Measurements from ENCODE around the gene SECISBP2L. TPM values are rescaled to one million over a fixed set of nuclear protein-coding genes. Genes with fewer than 3 reads are reported as not detected.
A peak's percentile ranks its signal among the peaks of the same experiment; 100 is the strongest.

SECISBP2L gene
- total RNA-seq, 1 donor from 2014 or later: 20.4 TPM

- H3K9me3 ChIP-seq (ENCODE audit: control insufficient read depth in 3 of 3, low read length in 3 of 3): no peaks in the 10 kb centered on the region
- peaks cover 12 to 15% (median 14%) of the 10 kb centered on the region in 3 donors for H3K4me1 ChIP-seq (ENCODE audit: control insufficient read depth in 3 of 3, insufficient read depth in 3 of 3, low read length in 3 of 3)
- H3K4me3 ChIP-seq (ENCODE audit: low read length in 3 of 3): no peak overlapping the region
- H3K36me3 ChIP-seq (ENCODE audit: control insufficient read depth in 3 of 3, insufficient read depth in 3 of 3, low read length in 3 of 3): no peaks in the 10 kb centered on the region
- no peak overlapping the region for H3K9ac ChIP-seq (ENCODE audit: low read depth in 1 of 3, low read length in 3 of 3)
- H3K27me3 ChIP-seq (ENCODE audit: control insufficient read depth in 3 of 3, insufficient read depth in 3 of 3, low read length in 3 of 3): peaks cover 0 to 4% (median 2%) of the 10 kb centered on the region in 3 donors
- no peak overlapping the region for H3K27ac ChIP-seq (ENCODE audit: low read depth, low read length)
Observed at GRCh38 chr15:48968066-48968465, 78.2 kb downstream of the SECISBP2L start.

GRCh38 chr15:48967336-48967735 lies 78.9 kb downstream of the SECISBP2L start:
- Histone ChIP-seq H3K4me1 (ENCODE audit: control insufficient read depth in 3 of 3, insufficient read depth in 3 of 3, low read length in 3 of 3) (peaks cover 20 to 21% (median 21%) of the 10 kb centered on the region in 3 donors), H3K4me3 (ENCODE audit: low read length in 3 of 3) (no peak overlapping the region), H3K27me3 (ENCODE audit: control insufficient read depth in 3 of 3, insufficient read depth in 3 of 3, low read length in 3 of 3) (peaks cover 0 to 4% (median 2%) of the 10 kb centered on the region in 3 donors), H3K9me3 (ENCODE audit: control insufficient read depth in 3 of 3, low read length in 3 of 3) (no peaks in the 10 kb centered on the region), H3K27ac (ENCODE audit: low read depth, low read length) (no peak overlapping the region), H3K9ac (ENCODE audit: low read depth in 1 of 3, low read length in 3 of 3) (no peak overlapping the region), H3K36me3 (ENCODE audit: control insufficient read depth in 3 of 3, insufficient read depth in 3 of 3, low read length in 3 of 3) (no peaks in the 10 kb centered on the region)

- Histone ChIP-seq H3K36me3 (ENCODE audit: control insufficient read depth in 3 of 3, insufficient read depth in 3 of 3, low read length in 3 of 3) (no peaks in the 10 kb centered on the region), H3K27ac (ENCODE audit: low read depth, low read length) (no peak overlapping the region), H3K4me3 (ENCODE audit: low read length in 3 of 3) (no peak overlapping the region), H3K4me1 (ENCODE audit: control insufficient read depth in 3 of 3, insufficient read depth in 3 of 3, low read length in 3 of 3) (peaks cover 21 to 23% (median 21%) of the 10 kb centered on the region in 3 donors), H3K27me3 (ENCODE audit: control insufficient read depth in 3 of 3, insufficient read depth in 3 of 3, low read length in 3 of 3) (peaks cover 0 to 4% (median 2%) of the 10 kb centered on the region in 3 donors), H3K9ac (ENCODE audit: low read depth in 1 of 3, low read length in 3 of 3) (no peak overlapping the region), H3K9me3 (ENCODE audit: control insufficient read depth in 3 of 3, low read length in 3 of 3) (no peaks in the 10 kb centered on the region)
Observed at GRCh38 chr15:48966595-48967301, 79.5 kb downstream of the SECISBP2L start.

GRCh38 chr15:48965972-48966371 lies 80.3 kb downstream of the SECISBP2L start:
- peaks cover 0 to 4% (median 2%) of the 10 kb centered on the region in 3 donors for H3K27me3 ChIP-seq (ENCODE audit: control insufficient read depth in 3 of 3, insufficient read depth in 3 of 3, low read length in 3 of 3)
- no peaks in the 10 kb centered on the region for H3K9me3 ChIP-seq (ENCODE audit: control insufficient read depth in 3 of 3, low read length in 3 of 3)
- no peak overlapping the region for H3K27ac ChIP-seq (ENCODE audit: low read depth, low read length)
- peaks cover 21 to 23% (median 21%) of the 10 kb centered on the region in 3 donors for H3K4me1 ChIP-seq (ENCODE audit: control insufficient read depth in 3 of 3, insufficient read depth in 3 of 3, low read length in 3 of 3)
- no peak overlapping the region for H3K9ac ChIP-seq (ENCODE audit: low read depth in 1 of 3, low read length in 3 of 3)
- no peaks in the 10 kb centered on the region for H3K36me3 ChIP-seq (ENCODE audit: control insufficient read depth in 3 of 3, insufficient read depth in 3 of 3, low read length in 3 of 3)
- no peak overlapping the region for H3K4me3 ChIP-seq (ENCODE audit: low read length in 3 of 3)

- Histone ChIP-seq H3K4me3 (ENCODE audit: low read length in 3 of 3) (no peak overlapping the region), H3K27ac (ENCODE audit: low read depth, low read length) (no peak overlapping the region)
Observed at GRCh38 chr15:48964898-48965297, 81.3 kb downstream of the SECISBP2L start.

GRCh38 chr15:48963524-48964113 lies 82.6 kb downstream of the SECISBP2L start, which contains the start of gene SHC4:
SHC4 (minus strand) TSS chr15:48963919; CDS start chr15:48963015, 904 bp downstream.
- Histone ChIP-seq H3K27ac (ENCODE audit: low read depth, low read length) (no peak within 1 kb of the TSS), H3K9ac (ENCODE audit: low read depth in 1 of 3, low read length in 3 of 3) (peak within 1 kb of the TSS; percentile 48 to 79 (median 58)), H3K27me3 (ENCODE audit: control insufficient read depth in 3 of 3, insufficient read depth in 3 of 3, low read length in 3 of 3) (peaks cover 0 to 4% (median 2%) of the 10 kb centered on the region in 3 donors), H3K36me3 (ENCODE audit: control insufficient read depth in 3 of 3, insufficient read depth in 3 of 3, low read length in 3 of 3) (no peaks in the 10 kb centered on the region), H3K4me1 (ENCODE audit: control insufficient read depth in 3 of 3, insufficient read depth in 3 of 3, low read length in 3 of 3) (peaks cover 21 to 23% (median 21%) of the 10 kb centered on the region in 3 donors), H3K9me3 (ENCODE audit: control insufficient read depth in 3 of 3, low read length in 3 of 3) (no peaks in the 10 kb centered on the region), H3K4me3 (ENCODE audit: low read length in 3 of 3) (peak within 1 kb of the TSS; percentile 75 to 77 (median 76))

More at GRCh38 chr15:48964898-48965297, 81.3 kb downstream of the SECISBP2L start:
- H3K4me1 ChIP-seq (ENCODE audit: control insufficient read depth in 3 of 3, insufficient read depth in 3 of 3, low read length in 3 of 3): peaks cover 21 to 23% (median 21%) of the 10 kb centered on the region in 3 donors
- no peaks in the 10 kb centered on the region for H3K36me3 ChIP-seq (ENCODE audit: control insufficient read depth in 3 of 3, insufficient read depth in 3 of 3, low read length in 3 of 3)
- no peak overlapping the region for H3K9ac ChIP-seq (ENCODE audit: low read depth in 1 of 3, low read length in 3 of 3)
- H3K9me3 ChIP-seq (ENCODE audit: control insufficient read depth in 3 of 3, low read length in 3 of 3): no peaks in the 10 kb centered on the region
- H3K27me3 ChIP-seq (ENCODE audit: control insufficient read depth in 3 of 3, insufficient read depth in 3 of 3, low read length in 3 of 3): peaks cover 0 to 4% (median 2%) of the 10 kb centered on the region in 3 donors

GRCh38 chr15:48962662-48963523 lies 83.4 kb downstream of the SECISBP2L start:
- Histone ChIP-seq H3K36me3 (ENCODE audit: control insufficient read depth in 3 of 3, insufficient read depth in 3 of 3, low read length in 3 of 3) (no peaks in the 10 kb centered on the region), H3K9me3 (ENCODE audit: control insufficient read depth in 3 of 3, low read length in 3 of 3) (no peaks in the 10 kb centered on the region), H3K27me3 (ENCODE audit: control insufficient read depth in 3 of 3, insufficient read depth in 3 of 3, low read length in 3 of 3) (peaks cover 0 to 4% (median 2%) of the 10 kb centered on the region in 3 donors), H3K27ac (ENCODE audit: low read depth, low read length) (no peak overlapping the region), H3K4me3 (ENCODE audit: low read length in 3 of 3) (peak overlapping the region; percentile 75 to 77 (median 76)), H3K4me1 (ENCODE audit: control insufficient read depth in 3 of 3, insufficient read depth in 3 of 3, low read length in 3 of 3) (peaks cover 21 to 23% (median 21%) of the 10 kb centered on the region in 3 donors), H3K9ac (ENCODE audit: low read depth in 1 of 3, low read length in 3 of 3) (peak overlapping the region; percentile 48 to 79 (median 58))

GRCh38 chr15:48955967-48956366 lies 90.3 kb downstream of the SECISBP2L start:
- Histone ChIP-seq H3K36me3 (ENCODE audit: control insufficient read depth in 3 of 3, insufficient read depth in 3 of 3, low read length in 3 of 3) (no peaks in the 10 kb centered on the region), H3K4me1 (ENCODE audit: control insufficient read depth in 3 of 3, insufficient read depth in 3 of 3, low read length in 3 of 3) (no peaks in the 10 kb centered on the region), H3K4me3 (ENCODE audit: low read length in 3 of 3) (no peak overlapping the region), H3K27me3 (ENCODE audit: control insufficient read depth in 3 of 3, insufficient read depth in 3 of 3, low read length in 3 of 3) (no peaks in the 10 kb centered on the region), H3K27ac (ENCODE audit: low read depth, low read length) (no peak overlapping the region), H3K9me3 (ENCODE audit: control insufficient read depth in 3 of 3, low read length in 3 of 3) (no peaks in the 10 kb centered on the region), H3K9ac (ENCODE audit: low read depth in 1 of 3, low read length in 3 of 3) (no peak overlapping the region)

GRCh38 chr15:48955370-48955769 lies 90.9 kb downstream of the SECISBP2L start:
- Histone ChIP-seq H3K9ac (ENCODE audit: low read depth in 1 of 3, low read length in 3 of 3) (no peak overlapping the region), H3K36me3 (ENCODE audit: control insufficient read depth in 3 of 3, insufficient read depth in 3 of 3, low read length in 3 of 3) (no peaks in the 10 kb centered on the region), H3K4me1 (ENCODE audit: control insufficient read depth in 3 of 3, insufficient read depth in 3 of 3, low read length in 3 of 3) (no peaks in the 10 kb centered on the region), H3K4me3 (ENCODE audit: low read length in 3 of 3) (no peak overlapping the region), H3K9me3 (ENCODE audit: control insufficient read depth in 3 of 3, low read length in 3 of 3) (no peaks in the 10 kb centered on the region), H3K27me3 (ENCODE audit: control insufficient read depth in 3 of 3, insufficient read depth in 3 of 3, low read length in 3 of 3) (no peaks in the 10 kb centered on the region), H3K27ac (ENCODE audit: low read depth, low read length) (no peak overlapping the region)
